Measurements from ENCODE around the gene NPM1.

DNA sequence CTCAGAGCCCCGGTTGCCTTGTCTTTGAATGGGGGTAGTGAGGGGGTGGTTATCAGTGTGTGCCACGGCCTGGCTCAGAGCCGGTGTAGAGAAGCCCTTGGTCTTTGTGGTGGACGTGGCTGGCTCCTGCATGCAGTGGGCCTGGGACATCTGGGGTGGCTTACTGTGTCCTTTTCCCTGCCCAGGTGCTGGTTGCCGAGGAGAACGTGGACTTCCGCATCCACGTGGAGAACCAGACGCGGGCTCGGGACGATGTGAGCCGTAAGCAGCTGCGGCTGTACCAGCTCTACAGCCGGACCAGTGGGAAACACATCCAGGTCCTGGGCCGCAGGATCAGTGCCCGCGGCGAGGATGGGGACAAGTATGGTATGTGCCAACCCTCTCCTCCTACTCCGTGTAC lies 48.3 kb downstream of the NPM1 start:
- TF ChIP-seq, protein P1, sequence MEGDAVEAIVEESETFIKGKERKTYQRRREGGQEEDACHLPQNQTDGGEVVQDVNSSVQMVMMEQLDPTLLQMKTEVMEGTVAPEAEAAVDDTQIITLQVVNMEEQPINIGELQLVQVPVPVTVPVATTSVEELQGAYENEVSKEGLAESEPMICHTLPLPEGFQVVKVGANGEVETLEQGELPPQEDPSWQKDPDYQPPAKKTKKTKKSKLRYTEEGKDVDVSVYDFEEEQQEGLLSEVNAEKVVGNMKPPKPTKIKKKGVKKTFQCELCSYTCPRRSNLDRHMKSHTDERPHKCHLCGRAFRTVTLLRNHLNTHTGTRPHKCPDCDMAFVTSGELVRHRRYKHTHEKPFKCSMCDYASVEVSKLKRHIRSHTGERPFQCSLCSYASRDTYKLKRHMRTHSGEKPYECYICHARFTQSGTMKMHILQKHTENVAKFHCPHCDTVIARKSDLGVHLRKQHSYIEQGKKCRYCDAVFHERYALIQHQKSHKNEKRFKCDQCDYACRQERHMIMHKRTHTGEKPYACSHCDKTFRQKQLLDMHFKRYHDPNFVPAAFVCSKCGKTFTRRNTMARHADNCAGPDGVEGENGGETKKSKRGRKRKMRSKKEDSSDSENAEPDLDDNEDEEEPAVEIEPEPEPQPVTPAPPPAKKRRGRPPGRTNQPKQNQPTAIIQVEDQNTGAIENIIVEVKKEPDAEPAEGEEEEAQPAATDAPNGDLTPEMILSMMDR (conservative IDR thresholded peaks at IDR 0.05; ENCODE audit: low read depth, low read length) = no peak
- TF ChIP-seq EZH2 (IDR thresholded peaks at IDR 0.05; ENCODE audit: borderline replicate concordance, low read depth, low read length, poor library complexity, severe bottlenecking) = no peak
